Caco-2 (cell line): Measurements from ENCODE around the gene PKHD1. TPM values are rescaled to one million over a fixed set of nuclear protein-coding genes. Genes with fewer than 3 reads are reported as not detected.

ENCODE experiments used
- BruUV-seq: library from RNA; stranded (reverse); fragments of 400-500 nt; replicated peaks from 2 replicates; lab custom pipeline; 2021; lab: Mats Ljungman, UMichigan
- CTCF ChIA-PET: fragments of 300-600 bp; sonication (Branson Sonifier 250); formaldehyde crosslinking; loops from one replicate; lab custom pipeline; 2022; ENCODE audit warnings: antibody characterized with exemption; lab: Charles Lee
- POLR2A ChIA-PET: fragments of 300-600 bp; sonication (Branson Sonifier 250); formaldehyde crosslinking; loops from one replicate; lab custom pipeline; 2022; ENCODE audit warnings: antibody characterized with exemption; lab: Charles Lee
- DNase-seq, 2 experiments: peaks; one replicate each; pipeline versions ENCODE4 v3.0.0 to v3.0.0-alpha.2; 2020 to 2022
- H3K27me3 ChIP-seq: replicated peaks from 2 replicates; pipeline ENCODE4 v1.6.0; 2011; ENCODE audit warnings: low read length; ENCODE audit not compliant: control insufficient read depth, insufficient read depth
- H3K36me3 ChIP-seq: 2 replicates; pipeline ENCODE4 v1.5.1; 2011; ENCODE audit warnings: low read length; ENCODE audit not compliant: control insufficient read depth, insufficient read depth
- H3K4me1 ChIP-seq: fragments of 250-450 bp; sonication (Bioruptor Pico); 2 replicates; pipeline ENCODE4 v1.5.1; 2020; ENCODE audit warnings: mild to moderate bottlenecking
- H3K4me3 ChIP-seq: 2 replicates; pipeline ENCODE4 v1.5.1; 2011; ENCODE audit warnings: low read depth, mild to moderate bottlenecking, control low read depth, low read length
- H3K9me3 ChIP-seq: fragments of 250-450 bp; sonication (Bioruptor Pico); 2 replicates; pipeline ENCODE4 v1.5.1; 2020; ENCODE audit warnings: mild to moderate bottlenecking, moderate library complexity
- H3K27ac Mint-ChIP-seq: one replicate; pipeline ENCODE4 v1.8.0; 2022; ENCODE audit warnings: mixed read lengths; ENCODE audit not compliant: unreplicated experiment
- H3K27me3 Mint-ChIP-seq: one replicate; pipeline ENCODE4 v1.8.0; 2022; ENCODE audit warnings: mixed read lengths; ENCODE audit not compliant: insufficient read depth, unreplicated experiment
- H3K36me3 Mint-ChIP-seq: one replicate; pipeline ENCODE4 v1.8.0; 2022; ENCODE audit warnings: mild to moderate bottlenecking, mixed read lengths; ENCODE audit not compliant: insufficient read depth, unreplicated experiment
- H3K4me1 Mint-ChIP-seq: one replicate; pipeline ENCODE4 v1.8.0; 2022; ENCODE audit warnings: low read depth, mixed read lengths; ENCODE audit not compliant: unreplicated experiment
- H3K4me3 Mint-ChIP-seq: one replicate; pipeline ENCODE4 v1.8.0; 2022; ENCODE audit warnings: mild to moderate bottlenecking, moderate library complexity, mixed read lengths; ENCODE audit not compliant: unreplicated experiment
- H3K9me3 Mint-ChIP-seq: one replicate; pipeline ENCODE4 v1.8.0; 2022; ENCODE audit warnings: mixed read lengths; ENCODE audit not compliant: unreplicated experiment
- intact Hi-C: fragments of 100-400 bp; cut with micrococcal nuclease; formaldehyde crosslinking; loops from one replicate; pipeline ENCODE4 v1.10.0; 2022; ENCODE audit not compliant: unreplicated experiment
- total RNA-seq: library from RNA; stranded (reverse); gene quantifications from 2 replicates; pipeline ENCODE4 v1.2.3, GENCODE V29; 2022
- TF ChIP-seq, protein P1 (sequence below), 2 experiments: fragments of 200-600 bp in 1 of 2; IDR thresholded peaks; 1 replicate in 1 of 2; 2 replicates in 1 of 2; pipeline versions ENCODE4 v1.5.1 to v1.8.0; 2011 to 2022; ENCODE audit warnings: antibody characterized with exemption in 1 of 2, control low read depth in 1 of 2, inconsistent platforms in 1 of 2, low read depth in 1 of 2, low read length in 1 of 2, mild to moderate bottlenecking in 1 of 2, moderate library complexity in 1 of 2; ENCODE audit not compliant: insufficient read depth in 1 of 2, severe bottlenecking in 1 of 2, unreplicated experiment in 1 of 2

Gene PKHD1
- total RNA-seq, 1 experiment from 2014 or later: 3.3 TPM

DNA sequence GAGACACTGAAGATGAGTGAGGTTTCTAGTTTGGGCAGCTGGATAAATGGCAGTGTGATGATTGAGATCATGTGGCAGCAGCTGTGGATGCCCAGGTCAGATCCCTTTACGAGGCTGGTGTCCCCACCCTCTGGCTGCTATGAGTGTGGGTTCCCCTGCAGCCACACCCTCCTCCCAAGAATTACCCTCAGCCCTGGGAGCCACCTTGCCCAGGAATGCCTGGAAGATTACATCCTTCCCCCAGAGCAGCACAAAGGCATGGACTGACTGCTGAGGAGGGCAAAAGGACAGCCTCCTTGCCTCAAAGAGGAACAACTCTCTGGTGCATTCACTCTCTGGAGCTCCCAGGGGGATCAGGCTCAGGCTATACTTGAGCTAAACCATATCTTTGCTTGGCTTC is 15.0 kb upstream of the PKHD1 start:
- no TSS peak for BruUV-seq
- no peaks in the 10 kb centered on the region for H3K9me3 Mint-ChIP-seq
- CTCF ChIA-PET: no interaction called here
- H3K27me3 Mint-ChIP-seq: peaks cover 3% of the 10 kb centered on the region
- no peaks in the 10 kb centered on the region for H3K36me3 ChIP-seq
- peaks cover 5% of the 10 kb centered on the region for H3K4me1 Mint-ChIP-seq
- POLR2A ChIA-PET: no interaction called here
- no peak overlapping the region for H3K27ac Mint-ChIP-seq
- H3K9me3 ChIP-seq: no peaks in the 10 kb centered on the region
- TF ChIP-seq, protein P1, sequence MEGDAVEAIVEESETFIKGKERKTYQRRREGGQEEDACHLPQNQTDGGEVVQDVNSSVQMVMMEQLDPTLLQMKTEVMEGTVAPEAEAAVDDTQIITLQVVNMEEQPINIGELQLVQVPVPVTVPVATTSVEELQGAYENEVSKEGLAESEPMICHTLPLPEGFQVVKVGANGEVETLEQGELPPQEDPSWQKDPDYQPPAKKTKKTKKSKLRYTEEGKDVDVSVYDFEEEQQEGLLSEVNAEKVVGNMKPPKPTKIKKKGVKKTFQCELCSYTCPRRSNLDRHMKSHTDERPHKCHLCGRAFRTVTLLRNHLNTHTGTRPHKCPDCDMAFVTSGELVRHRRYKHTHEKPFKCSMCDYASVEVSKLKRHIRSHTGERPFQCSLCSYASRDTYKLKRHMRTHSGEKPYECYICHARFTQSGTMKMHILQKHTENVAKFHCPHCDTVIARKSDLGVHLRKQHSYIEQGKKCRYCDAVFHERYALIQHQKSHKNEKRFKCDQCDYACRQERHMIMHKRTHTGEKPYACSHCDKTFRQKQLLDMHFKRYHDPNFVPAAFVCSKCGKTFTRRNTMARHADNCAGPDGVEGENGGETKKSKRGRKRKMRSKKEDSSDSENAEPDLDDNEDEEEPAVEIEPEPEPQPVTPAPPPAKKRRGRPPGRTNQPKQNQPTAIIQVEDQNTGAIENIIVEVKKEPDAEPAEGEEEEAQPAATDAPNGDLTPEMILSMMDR (IDR thresholded peaks at IDR 0.05; ENCODE audit: insufficient read depth in 1 of 2, low read depth in 1 of 2, low read length in 1 of 2, severe bottlenecking in 1 of 2, unreplicated experiment in 1 of 2): no peak
- no peaks in the 10 kb centered on the region for H3K36me3 Mint-ChIP-seq
- DNase-seq: peak in 1 of 2 experiments; percentile 39
- H3K4me3 ChIP-seq: no peak overlapping the region
- intact Hi-C loops: no loop called here
- no peaks in the 10 kb centered on the region for H3K4me1 ChIP-seq
- no peak overlapping the region for H3K4me3 Mint-ChIP-seq
- H3K27me3 ChIP-seq: no peaks in the 10 kb centered on the region; the same call in 1 of the 2 replicates

DNA sequence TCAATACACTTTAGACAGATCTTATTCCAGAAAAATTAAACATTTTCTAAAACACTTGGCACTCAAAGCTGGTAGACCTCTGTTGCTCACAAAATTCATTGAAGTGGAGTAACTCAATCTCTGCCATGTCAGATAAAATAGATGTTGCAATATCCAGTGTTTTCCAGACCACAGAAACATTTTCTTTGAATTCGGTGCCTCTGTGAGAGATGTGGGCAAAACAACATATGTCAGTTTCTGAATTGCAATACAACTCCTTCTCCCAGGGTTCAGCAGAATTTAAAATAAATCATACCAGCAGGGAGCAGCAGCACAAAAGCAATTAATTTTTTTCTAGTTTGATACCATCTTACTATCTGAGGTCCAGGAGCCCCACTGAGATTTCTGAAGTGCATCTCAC is 11.3 kb upstream of the PKHD1 start:
- POLR2A ChIA-PET: no interaction called here
- intact Hi-C loops: no loop called here

DNA sequence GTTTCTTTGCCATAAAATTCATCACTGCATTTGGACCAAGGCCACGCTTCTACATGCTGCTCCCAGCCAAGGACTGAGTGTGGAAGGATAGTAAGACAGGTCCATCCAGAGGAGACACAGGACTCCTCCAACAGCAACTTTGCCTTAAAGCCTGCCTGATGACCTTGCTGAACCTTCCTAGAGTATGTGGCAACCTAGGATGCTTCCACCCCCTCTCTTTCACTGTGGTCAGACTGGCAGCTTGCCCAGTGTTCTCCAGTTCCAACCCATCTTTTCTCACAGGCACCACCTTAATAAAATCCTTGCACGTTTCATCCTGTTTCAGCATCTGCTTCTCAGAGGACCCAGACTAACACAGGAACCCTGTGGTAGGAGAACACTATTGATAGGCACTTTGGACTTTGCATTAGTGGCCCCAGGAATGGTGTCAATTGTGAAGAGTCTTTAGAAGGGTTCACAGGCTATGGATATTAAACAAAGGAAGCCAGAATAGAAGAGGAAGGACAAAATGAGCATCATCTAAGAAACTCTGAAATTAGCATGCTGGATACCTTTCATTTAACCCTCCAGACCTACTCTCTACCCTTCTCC is 2.4 kb upstream of the PKHD1 start:
- Mint-ChIP-seq H3K27ac (no peak overlapping the region), H3K27me3 (no peaks in the 10 kb centered on the region), H3K36me3 (no peaks in the 10 kb centered on the region), H3K4me1 (peaks cover 13% of the 10 kb centered on the region), H3K9me3 (no peaks in the 10 kb centered on the region), H3K4me3 (no peak overlapping the region)
- intact Hi-C loops: no loop called here
- ChIA-PET CTCF (no interaction called here), POLR2A (no interaction called here)
- Histone ChIP-seq H3K4me3 (no peak overlapping the region), H3K4me1 (peaks cover 7% of the 10 kb centered on the region; the same call in 1 of the 2 replicates), H3K27me3 (no peaks in the 10 kb centered on the region), H3K9me3 (no peaks in the 10 kb centered on the region), H3K36me3 (no peaks in the 10 kb centered on the region)
- TF ChIP-seq, protein P1 (IDR thresholded peaks at IDR 0.05; ENCODE audit: insufficient read depth in 1 of 2, low read depth in 1 of 2, low read length in 1 of 2, severe bottlenecking in 1 of 2, unreplicated experiment in 1 of 2): no peak
- no peak for DNase-seq
- no TSS peak for BruUV-seq

More for the DNA sequence above, 11.3 kb upstream of the PKHD1 start:
- no peak for DNase-seq
- Mint-ChIP-seq H3K4me1 (peaks cover 5% of the 10 kb centered on the region), H3K4me3 (no peak overlapping the region), H3K27ac (no peak overlapping the region), H3K27me3 (peaks cover 3% of the 10 kb centered on the region), H3K36me3 (no peaks in the 10 kb centered on the region), H3K9me3 (peaks cover 10% of the 10 kb centered on the region)
- Histone ChIP-seq H3K9me3 (no peaks in the 10 kb centered on the region), H3K4me3 (no peak overlapping the region), H3K36me3 (no peaks in the 10 kb centered on the region), H3K27me3 (no peaks in the 10 kb centered on the region), H3K4me1 (no peaks in the 10 kb centered on the region)
- BruUV-seq: no TSS peak
- TF ChIP-seq, protein P1 (IDR thresholded peaks at IDR 0.05; ENCODE audit: insufficient read depth in 1 of 2, low read depth in 1 of 2, low read length in 1 of 2, severe bottlenecking in 1 of 2, unreplicated experiment in 1 of 2): no peak
- CTCF ChIA-PET: no interaction called here
